ENCODE results near the gene FAAP100.

- TF ChIP-seq CTCF (IDR thresholded peaks at IDR 0.05) (no peak), EP300 (IDR thresholded peaks at IDR 0.05) (no peak), POLR2A (IDR thresholded peaks at IDR 0.05) (no peak), POLR2AphosphoS5 (IDR thresholded peaks at IDR 0.05) (peak in 1 of 2 donors; percentile 21)
These were observed 42.0 kb downstream of the FAAP100 start for GRCh38 chr17:81509972-81510784.

Data from upper lobe of left lung (tissue), 4 donors.